ENCODE data around the gene MBNL1. TPM values are rescaled to one million over a fixed set of nuclear protein-coding genes. Genes with fewer than 3 reads are reported as not detected.
A peak's percentile ranks its signal among the peaks of the same experiment; 100 is the strongest.

Gene MBNL1
- polyA plus RNA-seq, 1 donor (not counting 4 experiments of a cell fraction or from before 2014, with no cell fraction given), result 58.3 TPM

DNA sequence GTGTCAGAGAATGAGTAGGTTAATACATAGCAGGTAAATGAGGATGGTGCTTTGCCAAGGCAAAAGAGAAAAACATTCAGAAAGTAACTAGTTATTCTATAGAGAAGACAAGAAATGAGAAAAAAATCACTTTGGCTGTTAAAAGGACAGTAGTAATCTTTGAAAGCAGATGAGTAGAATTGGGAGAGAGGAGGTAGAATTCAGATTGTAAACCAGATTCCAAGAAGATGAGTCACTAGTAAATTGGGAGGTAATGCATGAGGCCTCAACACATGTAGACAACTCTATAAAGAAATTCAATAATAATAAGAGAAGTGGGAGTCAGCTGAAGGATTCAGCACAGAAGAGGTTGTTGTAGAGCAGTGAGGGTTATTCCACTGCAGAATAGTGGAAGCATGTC, 81.4 kb downstream of the MBNL1 start:
- H3K79me2 ChIP-seq (ENCODE audit: control insufficient read depth, insufficient read depth, low read length), result peaks cover 56% of the 10 kb centered on the region
- no peak overlapping the region for H3K4me3 ChIP-seq (ENCODE audit: control insufficient read depth in 2 of 3, extremely low read depth in 1 of 3, insufficient read depth in 2 of 3, low read depth in 1 of 3, low read length in 3 of 3)
- H3K9me3 ChIP-seq (ENCODE audit: control insufficient read depth, low read depth, low read length), result no peaks in the 10 kb centered on the region
- H3K4me1 ChIP-seq (ENCODE audit: control insufficient read depth, extremely low read depth, insufficient read depth, low read length), result peaks cover 26% of the 10 kb centered on the region
- H3K27ac ChIP-seq (ENCODE audit: control insufficient read depth, insufficient read depth, low read length), result peak overlapping the region; percentile 85
- no peak overlapping the region for H2AFZ ChIP-seq (ENCODE audit: control insufficient read depth, low read length)
- no peak overlapping the region for H3K9ac ChIP-seq (ENCODE audit: control insufficient read depth, extremely low read depth, insufficient read depth, low read length)
- TF ChIP-seq, protein P1, sequence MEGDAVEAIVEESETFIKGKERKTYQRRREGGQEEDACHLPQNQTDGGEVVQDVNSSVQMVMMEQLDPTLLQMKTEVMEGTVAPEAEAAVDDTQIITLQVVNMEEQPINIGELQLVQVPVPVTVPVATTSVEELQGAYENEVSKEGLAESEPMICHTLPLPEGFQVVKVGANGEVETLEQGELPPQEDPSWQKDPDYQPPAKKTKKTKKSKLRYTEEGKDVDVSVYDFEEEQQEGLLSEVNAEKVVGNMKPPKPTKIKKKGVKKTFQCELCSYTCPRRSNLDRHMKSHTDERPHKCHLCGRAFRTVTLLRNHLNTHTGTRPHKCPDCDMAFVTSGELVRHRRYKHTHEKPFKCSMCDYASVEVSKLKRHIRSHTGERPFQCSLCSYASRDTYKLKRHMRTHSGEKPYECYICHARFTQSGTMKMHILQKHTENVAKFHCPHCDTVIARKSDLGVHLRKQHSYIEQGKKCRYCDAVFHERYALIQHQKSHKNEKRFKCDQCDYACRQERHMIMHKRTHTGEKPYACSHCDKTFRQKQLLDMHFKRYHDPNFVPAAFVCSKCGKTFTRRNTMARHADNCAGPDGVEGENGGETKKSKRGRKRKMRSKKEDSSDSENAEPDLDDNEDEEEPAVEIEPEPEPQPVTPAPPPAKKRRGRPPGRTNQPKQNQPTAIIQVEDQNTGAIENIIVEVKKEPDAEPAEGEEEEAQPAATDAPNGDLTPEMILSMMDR (optimal IDR thresholded peaks at IDR 0.05 in 1 of 3, IDR thresholded peaks at IDR 0.05 in 1 of 3, conservative IDR thresholded peaks at IDR 0.05 in 1 of 3; ENCODE audit: extremely low read depth in 1 of 3, insufficient read depth in 2 of 3, low read length in 3 of 3), result no peak
- TF ChIP-seq EZH2 (IDR thresholded peaks at IDR 0.05; ENCODE audit: low read length), result no peak
- dilution Hi-C loops (cut with MboI; ENCODE audit: extremely low pct_ligation_motif_present, low sequenced_read_pairs), result no loop called here
- H3K4me2 ChIP-seq (ENCODE audit: control insufficient read depth, extremely low read depth, insufficient read depth, low read depth, low read length), result peak overlapping the region; percentile 71
- no peaks in the 10 kb centered on the region for H4K20me1 ChIP-seq (ENCODE audit: control insufficient read depth, extremely low read depth, insufficient read depth, low read length)
- no peaks in the 10 kb centered on the region for H3K9me1 ChIP-seq (ENCODE audit: control insufficient read depth, extremely low read depth, insufficient read depth, low read length)
- FAIRE-seq (no peak), DNase-seq (ENCODE audit: low read depth, low spot score) (no peak)
- no peaks in the 10 kb centered on the region for H3K27me3 ChIP-seq (ENCODE audit: control insufficient read depth, extremely low read depth, insufficient read depth, low read length)
- H3K36me3 ChIP-seq (ENCODE audit: control insufficient read depth in 2 of 2, extremely low read depth in 1 of 2, insufficient read depth in 2 of 2, low read length in 2 of 2), result peaks cover 0 to 3% of the 10 kb centered on the region in 2 experiments

DNA sequence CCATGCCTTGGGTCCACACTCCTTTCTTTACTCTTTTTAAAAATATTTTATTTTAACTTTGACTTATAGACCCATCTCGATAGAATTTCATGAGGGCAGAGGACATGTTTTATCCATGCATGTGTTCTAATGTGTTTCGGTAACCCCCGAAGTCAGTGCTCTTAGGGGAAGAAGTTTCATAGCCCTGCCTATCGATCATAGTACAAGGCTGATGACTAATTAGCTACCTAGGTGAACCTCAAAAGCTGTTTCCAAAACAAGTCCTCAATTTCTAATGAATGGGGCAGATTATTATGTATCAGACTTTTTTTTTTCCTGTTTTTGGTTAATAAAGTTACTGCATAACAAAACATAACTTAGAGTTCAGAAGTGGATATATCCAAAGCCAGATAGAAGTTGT, 82.0 kb downstream of the MBNL1 start:
- H3K79me2 ChIP-seq (ENCODE audit: control insufficient read depth, insufficient read depth, low read length), result peaks cover 58% of the 10 kb centered on the region
- no peak overlapping the region for H2AFZ ChIP-seq (ENCODE audit: control insufficient read depth, low read length)
- FAIRE-seq (no peak), DNase-seq (ENCODE audit: low read depth, low spot score) (no peak)
- H3K36me3 ChIP-seq (ENCODE audit: control insufficient read depth in 2 of 2, extremely low read depth in 1 of 2, insufficient read depth in 2 of 2, low read length in 2 of 2), result peaks cover 0 to 3% of the 10 kb centered on the region in 2 experiments
- H3K27ac ChIP-seq (ENCODE audit: control insufficient read depth, insufficient read depth, low read length), result peak overlapping the region; percentile 85
- H4K20me1 ChIP-seq (ENCODE audit: control insufficient read depth, extremely low read depth, insufficient read depth, low read length), result no peaks in the 10 kb centered on the region
- H3K4me3 ChIP-seq (ENCODE audit: control insufficient read depth in 2 of 3, extremely low read depth in 1 of 3, insufficient read depth in 2 of 3, low read depth in 1 of 3, low read length in 3 of 3), result no peak overlapping the region
- no peaks in the 10 kb centered on the region for H3K27me3 ChIP-seq (ENCODE audit: control insufficient read depth, extremely low read depth, insufficient read depth, low read length)
- H3K4me1 ChIP-seq (ENCODE audit: control insufficient read depth, extremely low read depth, insufficient read depth, low read length), result peaks cover 26% of the 10 kb centered on the region
- H3K9me1 ChIP-seq (ENCODE audit: control insufficient read depth, extremely low read depth, insufficient read depth, low read length), result no peaks in the 10 kb centered on the region
- dilution Hi-C loops (cut with MboI; ENCODE audit: extremely low pct_ligation_motif_present, low sequenced_read_pairs), result no loop called here
- no peak for TF ChIP-seq EZH2 (IDR thresholded peaks at IDR 0.05; ENCODE audit: low read length)
- TF ChIP-seq, protein P1 (optimal IDR thresholded peaks at IDR 0.05 in 1 of 3, IDR thresholded peaks at IDR 0.05 in 1 of 3, conservative IDR thresholded peaks at IDR 0.05 in 1 of 3; ENCODE audit: extremely low read depth in 1 of 3, insufficient read depth in 2 of 3, low read length in 3 of 3), result no peak
- H3K4me2 ChIP-seq (ENCODE audit: control insufficient read depth, extremely low read depth, insufficient read depth, low read depth, low read length), result no peak overlapping the region
- H3K9me3 ChIP-seq (ENCODE audit: control insufficient read depth, low read depth, low read length), result no peaks in the 10 kb centered on the region
- H3K9ac ChIP-seq (ENCODE audit: control insufficient read depth, extremely low read depth, insufficient read depth, low read length), result no peak overlapping the region
